NCI-H2227 (cell line): ENCODE measurements around the gene PLOD2.

Source experiments
- DNase-seq: peaks from one replicate; lab custom pipeline; 2025; ENCODE audit not compliant: unreplicated experiment; lab: John Stamatoyannopoulos, UW

The PLOD2 gene

DNA sequence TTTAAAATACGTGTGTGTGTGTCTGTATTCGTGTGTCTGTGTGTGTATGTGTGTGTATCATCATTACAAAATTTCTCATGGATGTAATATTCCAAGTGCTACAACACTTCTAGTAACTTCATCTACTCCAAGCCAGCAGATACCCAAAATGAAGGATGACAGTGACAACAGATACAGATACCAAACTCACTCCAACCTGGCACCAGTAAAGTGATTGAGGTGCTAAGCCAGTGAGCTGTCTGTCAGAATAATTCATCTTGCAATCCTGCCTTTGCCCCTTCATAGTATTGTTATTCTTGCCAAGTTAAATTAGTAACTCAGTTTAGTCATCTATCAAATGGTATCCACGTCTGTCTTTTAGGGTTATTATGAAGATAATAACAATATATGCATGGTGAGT lies 58.1 kb downstream of the PLOD2 start:
- no peak for DNase-seq

DNA sequence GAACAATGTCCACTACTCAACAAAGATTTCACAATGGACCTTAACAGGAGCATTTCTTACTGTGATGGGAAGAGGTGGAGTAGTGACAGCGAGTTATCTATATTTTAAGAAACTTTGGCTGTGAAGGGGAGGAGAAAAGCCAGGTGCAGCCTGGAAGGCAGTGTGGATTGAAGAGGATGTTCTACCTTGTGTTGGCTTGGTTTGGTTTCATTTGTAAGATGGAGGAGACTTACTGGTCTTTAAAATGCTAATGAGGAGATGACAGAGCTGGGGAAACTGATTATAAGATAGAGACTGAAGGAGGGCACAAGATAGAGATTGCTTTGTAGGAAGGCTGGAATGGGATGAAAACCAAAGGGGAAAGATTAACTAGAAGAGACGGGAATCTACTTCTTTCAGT lies 59.4 kb downstream of the PLOD2 start:
- DNase-seq = no peak

DNA sequence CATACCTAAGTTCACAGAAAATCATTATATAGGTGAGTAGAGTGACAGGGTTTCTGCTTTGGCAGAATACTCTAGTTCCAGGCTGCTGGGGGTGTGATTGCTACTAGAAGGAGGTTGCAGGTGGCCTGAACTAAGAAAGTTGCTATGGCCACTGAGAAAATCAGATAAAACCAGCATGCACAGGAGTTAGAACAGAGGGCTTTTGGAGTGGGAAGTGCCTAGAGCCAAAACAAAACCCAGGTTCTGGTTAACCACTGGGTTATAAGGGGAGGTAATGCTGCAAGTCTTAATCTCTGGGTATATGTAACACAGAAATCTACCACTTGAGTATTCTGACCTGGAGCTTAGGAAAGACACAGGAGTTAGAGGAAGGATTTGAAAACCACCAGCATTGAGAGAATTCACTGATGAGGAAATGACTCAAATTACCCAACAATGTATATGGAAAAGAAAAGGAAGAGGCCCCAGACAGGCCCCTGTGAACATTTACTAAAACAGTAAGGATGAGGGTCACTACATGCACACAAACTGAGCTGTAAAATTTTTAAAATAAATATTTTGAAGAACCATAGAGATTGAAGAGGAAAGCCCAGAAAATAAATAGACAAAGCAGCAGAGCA lies 60.0 kb downstream of the PLOD2 start:
- DNase-seq = no peak

GRCh38 chr3:146100180-146100579 lies 60.8 kb downstream of the PLOD2 start:
- no peak for DNase-seq

- DNase-seq = no peak
Observed at GRCh38 chr3:146099316-146099715, 61.7 kb downstream of the PLOD2 start.

DNA sequence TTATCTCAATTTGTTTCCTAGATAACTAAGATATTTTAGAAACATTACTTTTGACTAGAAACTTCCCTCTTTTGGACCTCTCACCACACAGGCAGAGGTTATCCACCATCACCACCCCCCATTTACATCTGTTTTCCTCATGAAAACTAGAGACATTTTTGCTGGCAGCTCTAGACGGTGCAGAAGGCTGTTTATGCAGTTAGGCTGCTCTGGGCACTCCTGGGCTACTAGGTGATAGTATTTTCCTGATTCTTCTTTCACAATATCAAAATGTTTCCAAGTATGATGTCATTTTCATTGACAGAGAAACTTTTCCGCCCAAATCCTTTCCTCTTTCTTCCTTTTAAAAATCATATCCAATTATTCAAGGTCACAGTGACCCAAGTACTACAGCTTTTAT lies 67.1 kb downstream of the PLOD2 start:
- DNase-seq = no peak

GRCh38 chr3:146092230-146092629 lies 68.8 kb downstream of the PLOD2 start:
- no peak for DNase-seq

DNA sequence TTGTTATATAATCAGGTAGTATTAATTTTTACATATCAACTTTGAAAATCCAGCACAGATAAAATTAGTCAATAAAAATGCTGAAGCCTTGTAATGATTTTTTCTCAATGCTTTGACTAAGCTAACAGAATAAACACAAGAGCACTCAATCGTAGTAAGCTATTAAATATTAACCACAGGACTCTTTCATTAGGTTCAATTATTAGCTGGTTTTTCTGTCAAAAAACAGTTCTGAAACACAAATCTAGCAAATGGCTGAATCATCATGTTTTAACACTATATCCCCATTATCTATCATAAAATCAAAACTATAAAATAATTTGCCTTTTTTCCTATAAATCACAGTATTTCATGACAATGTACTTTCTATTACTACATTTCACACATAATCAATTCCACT lies 69.6 kb downstream of the PLOD2 start:
- DNase-seq = no peak

DNA sequence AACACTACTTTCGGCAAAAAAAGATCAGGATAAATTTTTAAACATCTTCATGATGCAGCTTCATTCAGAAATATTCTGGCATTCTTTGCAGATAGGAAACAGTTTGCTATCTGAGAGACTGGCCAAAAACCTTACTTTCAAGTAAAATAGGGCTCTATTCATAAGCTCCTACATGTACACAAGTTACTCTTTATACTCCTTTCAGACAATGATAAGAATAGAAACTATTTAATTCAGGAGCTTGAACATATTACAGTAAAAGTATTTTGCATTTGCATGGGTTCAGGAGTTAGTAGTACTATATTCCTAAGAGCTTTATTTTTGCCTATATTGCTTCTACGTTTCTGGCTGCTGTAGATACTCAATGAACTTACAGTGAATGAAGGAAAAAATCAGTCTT lies 70.5 kb downstream of the PLOD2 start:
- no peak for DNase-seq

- no peak for DNase-seq
Observed at GRCh38 chr3:146088840-146089239, 72.1 kb downstream of the PLOD2 start.

GRCh38 chr3:146087116-146087515 lies 73.9 kb downstream of the PLOD2 start:
- DNase-seq = no peak

DNA sequence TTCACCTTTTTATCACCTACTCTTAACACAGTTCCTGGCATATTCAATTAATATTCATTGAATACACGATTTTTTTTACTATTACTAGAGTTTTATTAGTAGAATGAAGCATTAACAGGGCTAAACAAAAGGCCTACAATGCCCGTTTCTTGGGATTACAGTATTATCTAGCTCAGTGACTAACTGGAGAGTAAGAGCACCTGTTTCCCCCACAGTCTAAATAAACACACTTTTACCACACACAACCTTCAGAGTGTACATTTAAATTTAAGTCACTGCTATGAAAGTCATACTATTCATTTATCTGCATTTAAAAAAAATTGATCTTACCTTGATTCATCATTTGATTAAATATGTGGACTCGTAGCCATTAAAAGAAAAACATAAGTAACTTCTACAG lies 74.8 kb downstream of the PLOD2 start:
- no peak for DNase-seq

- no peak for DNase-seq
Observed at GRCh38 chr3:146085678-146086077, 75.3 kb downstream of the PLOD2 start.

DNA sequence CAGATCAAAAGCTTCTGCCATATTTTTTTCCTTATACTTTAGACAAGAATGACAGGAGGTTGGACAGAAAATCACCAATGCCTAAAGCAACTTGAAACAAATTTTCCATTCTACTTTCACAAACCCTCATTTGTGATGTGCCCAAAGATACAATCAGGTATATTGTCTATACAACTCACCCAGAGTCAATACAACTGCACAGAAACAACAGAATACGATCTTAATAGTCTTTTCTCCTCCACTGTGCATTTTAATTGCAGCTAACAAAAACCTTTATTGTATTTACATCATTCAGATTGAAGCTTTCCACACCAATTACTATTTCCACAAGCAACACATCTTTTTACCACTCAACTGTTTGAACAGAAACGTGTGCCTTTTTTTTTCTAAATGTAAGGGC lies 80.4 kb downstream of the PLOD2 start:
- no peak for DNase-seq

DNA sequence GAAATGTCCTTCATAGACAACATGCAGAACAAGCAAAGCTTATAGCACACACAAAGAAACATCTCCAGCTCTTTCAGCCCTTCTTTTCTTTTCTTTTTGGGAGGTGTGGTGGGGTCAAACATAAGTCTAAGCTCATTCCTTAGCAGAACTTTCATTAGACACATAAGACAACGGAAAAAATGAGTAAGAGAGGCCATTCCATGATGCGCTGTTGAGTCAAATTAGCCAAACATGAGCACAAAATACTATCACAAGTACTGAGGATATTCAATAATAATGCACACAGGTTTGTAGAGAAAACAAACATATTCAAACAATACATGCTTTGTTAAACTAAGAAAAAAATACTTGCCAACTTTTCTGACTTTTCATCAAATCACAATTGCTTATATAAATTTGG lies 83.0 kb downstream of the PLOD2 start:
- no peak for DNase-seq

DNA sequence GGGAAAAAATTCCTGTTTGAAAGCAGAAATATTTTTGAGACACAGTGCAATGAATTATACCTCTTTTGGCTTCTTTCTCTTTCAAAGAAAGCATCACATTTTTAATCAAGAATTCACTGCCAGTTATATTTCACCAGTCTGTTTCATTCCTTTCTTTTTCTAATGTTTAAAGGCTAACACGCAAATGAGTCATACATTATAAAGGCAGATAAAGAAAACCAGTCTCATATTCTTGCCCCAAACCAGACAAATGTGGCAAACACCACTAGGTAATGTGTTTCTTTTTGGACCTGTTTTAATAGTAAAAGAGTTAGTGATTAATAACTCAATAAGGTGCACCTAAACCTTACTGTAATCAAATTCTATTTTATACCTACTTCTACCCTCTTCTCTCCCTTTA lies 83.8 kb downstream of the PLOD2 start:
- DNase-seq = no peak

GRCh38 chr3:146072824-146073223 lies 88.2 kb downstream of the PLOD2 start:
- DNase-seq = no peak

DNA sequence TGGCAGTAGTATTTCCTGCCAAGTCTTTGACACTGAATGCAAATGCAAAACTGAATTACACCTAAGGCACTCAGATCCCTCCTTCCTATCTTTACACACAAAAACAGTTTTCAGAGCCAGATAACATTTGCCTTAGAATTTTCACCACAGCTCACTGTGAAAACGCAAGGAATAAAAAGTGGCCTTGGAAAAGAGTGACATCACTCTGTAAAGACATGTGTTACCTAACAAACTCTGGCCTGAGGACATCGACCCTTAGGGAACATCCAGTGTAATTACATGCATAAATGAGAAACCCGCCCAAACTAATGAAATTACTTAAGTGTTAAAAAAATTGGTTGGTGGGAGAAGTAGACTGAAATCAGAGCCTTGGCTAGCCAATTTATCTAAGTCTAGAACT lies 88.9 kb downstream of the PLOD2 start:
- no peak for DNase-seq

- DNase-seq = no peak
Observed at GRCh38 chr3:146071632-146072031, 89.4 kb downstream of the PLOD2 start.

DNA sequence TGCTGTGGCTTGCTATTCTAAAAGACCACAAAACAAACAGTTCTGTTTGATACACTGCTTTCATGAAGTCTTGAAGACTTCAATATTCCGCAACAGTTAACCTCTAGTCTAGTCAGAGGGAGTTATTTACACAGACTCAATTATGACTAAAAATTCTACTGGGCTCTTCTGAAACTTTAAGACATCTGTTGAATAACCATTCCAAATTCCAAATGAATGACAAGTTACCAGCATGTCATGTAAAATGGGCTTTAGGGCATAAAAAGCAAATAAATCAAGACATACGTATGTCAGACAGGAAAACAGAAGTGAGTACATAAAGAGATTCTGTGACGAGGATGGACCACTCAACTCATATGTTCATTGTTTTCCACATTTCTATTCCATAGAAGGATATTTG lies 93.9 kb downstream of the PLOD2 start:
- DNase-seq = no peak

DNA sequence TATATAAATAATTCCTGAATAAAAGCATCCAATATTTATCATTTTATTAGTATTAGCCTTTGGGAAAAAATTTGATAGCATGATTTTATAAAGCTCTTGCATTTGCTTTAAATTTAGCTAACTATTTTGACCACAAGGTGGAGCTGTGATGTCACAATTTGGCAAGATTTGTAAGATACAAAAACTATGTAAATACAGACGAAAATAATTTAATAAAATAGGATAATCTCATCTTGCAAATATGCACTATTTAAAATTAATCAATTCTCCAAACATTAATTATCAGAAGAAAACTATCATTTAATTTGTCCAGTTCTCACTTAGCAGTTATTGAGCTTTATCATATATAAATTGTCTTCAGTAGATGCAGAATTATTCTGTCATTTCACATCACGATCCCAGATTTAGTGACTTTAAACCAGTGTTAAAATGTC lies 95.4 kb downstream of the PLOD2 start:
- peak; percentile 56 for DNase-seq

- DNase-seq = no peak
Observed at GRCh38 chr3:146058241-146058640, 102.7 kb downstream of the PLOD2 start.

- DNase-seq = no peak
Observed at GRCh38 chr3:146052791-146053310, 108.1 kb downstream of the PLOD2 start.
